GOT3 (cell line): ENCODE data around the gene CBX3.
"Not testable (repeated sequence)": the region's sequence is repeated elsewhere in the genome, so short reads cannot be mapped to it uniquely, and the experiment has no call there.

Experiments used
- DNase-seq: peaks from one replicate; lab custom pipeline; 2025; ENCODE audit warnings: mixed read lengths; lab: John Stamatoyannopoulos, UW

CBX3 gene

GRCh38 chr7:26201247-26202018, at the start of gene CBX3:
Gene CBX3 (plus strand): TSS chr7:26201745. CDS start chr7:26202999, 1,254 bp downstream.
- peak; percentile 98 for DNase-seq

DNA sequence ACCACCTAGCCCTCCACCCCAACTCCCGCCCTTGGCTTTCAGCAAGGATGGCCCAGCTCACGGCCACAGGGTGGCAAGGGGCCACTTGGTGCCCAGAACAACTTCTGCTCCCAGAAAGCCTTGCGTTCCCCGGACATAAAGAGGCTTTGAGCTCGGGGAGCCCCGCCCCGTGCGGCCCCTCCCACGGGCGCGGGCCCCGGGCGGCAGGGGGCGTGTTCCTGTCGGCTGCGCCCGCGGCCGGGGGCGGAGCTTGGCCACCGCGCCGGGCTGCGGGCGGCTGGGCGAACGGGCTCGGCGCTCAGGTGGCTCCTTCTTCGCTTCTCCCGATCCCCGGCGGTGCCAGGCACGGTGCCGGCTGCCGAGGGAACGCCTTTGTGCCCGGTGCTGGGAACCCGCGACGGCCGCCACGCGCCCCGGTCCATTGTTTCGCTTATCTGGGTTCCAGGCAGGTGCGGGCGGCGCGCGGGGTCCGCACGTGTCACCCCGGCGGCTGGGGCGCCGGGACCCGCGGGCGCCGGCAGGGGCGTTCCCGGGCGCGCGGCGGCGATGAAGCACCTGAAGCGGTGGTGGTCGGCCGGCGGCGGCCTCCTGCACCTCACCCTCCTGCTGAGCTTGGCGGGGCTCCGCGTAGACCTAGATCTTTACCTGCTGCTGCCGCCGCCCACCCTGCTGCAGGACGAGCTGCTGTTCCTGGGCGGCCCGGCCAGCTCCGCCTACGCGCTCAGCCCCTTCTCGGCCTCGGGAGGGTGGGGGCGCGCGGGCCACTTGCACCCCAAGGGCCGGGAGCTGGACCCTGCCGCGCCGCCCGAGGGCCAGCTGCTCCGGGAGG, 49.4 kb upstream of the CBX3 start, which contains the start of gene NFE2L3:
Gene NFE2L3 (plus strand): TSS at position 246 of the 829 bp plus-strand sequence. CDS start 301 bp downstream, at position 547.
- DNase-seq: peak; percentile 25

DNA sequence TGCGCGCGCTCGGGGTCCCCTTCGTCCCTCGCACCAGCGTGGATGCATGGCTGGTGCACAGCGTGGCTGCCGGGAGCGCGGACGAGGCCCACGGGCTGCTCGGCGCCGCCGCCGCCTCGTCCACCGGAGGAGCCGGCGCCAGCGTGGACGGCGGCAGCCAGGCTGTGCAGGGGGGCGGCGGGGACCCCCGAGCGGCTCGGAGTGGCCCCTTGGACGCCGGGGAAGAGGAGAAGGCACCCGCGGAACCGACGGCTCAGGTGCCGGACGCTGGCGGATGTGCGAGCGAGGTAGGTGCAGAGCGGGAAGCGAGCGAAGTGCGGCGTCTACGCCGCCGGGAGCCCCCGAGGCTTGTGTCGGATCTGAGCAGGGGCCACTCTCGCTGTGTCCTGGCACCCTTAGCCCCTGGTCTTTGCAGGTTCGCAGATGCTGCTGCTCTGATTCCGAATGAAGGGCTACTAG, 48.7 kb upstream of the CBX3 start:
- DNase-seq: not testable (repeated sequence)

- no peak for DNase-seq
These were observed 48.2 kb upstream of the CBX3 start for GRCh38 chr7:26153241-26153822.

GRCh38 chr7:26153823-26154783, 47.4 kb upstream of the CBX3 start:
- DNase-seq: no peak

DNA sequence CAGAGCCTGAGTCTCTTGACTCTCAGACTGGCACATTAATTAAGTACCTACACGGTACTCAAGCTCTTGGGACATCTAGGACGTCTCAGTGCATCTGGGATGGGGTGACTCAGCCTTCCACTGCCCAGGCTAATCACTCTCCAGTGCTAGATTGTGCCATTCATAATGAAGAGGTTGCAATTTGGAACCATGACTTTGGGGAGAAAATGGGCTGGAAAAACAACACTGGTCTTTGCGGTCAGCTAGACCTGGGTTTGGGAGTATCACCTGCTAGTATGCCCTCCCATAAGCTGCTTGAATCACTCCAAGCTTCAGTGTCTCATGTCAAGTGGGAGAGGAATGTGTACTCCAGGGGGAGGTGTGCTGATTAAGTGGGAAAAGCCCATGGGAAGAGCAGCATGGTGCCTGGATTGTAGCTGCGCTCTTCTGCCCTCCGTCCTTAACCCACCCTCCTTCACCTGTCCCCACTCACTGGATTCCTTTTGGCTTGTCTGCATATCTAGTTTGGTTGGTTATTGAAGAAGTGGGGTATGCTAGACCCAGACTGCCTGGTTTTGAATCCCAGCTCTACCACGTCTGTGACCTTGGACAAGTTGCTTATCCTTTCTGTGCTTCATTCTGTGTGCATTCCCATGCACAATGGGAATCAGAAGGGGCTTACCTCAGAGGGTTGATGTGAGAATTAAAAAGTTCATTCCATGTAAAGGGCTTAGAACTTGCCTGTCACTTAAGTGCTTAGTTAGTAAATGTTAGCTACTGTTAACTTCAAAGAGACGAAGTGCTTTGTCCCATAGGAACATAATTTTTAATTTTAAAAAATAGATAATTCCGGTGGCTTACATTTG, 45.8 kb upstream of the CBX3 start:
- DNase-seq: no peak

DNA sequence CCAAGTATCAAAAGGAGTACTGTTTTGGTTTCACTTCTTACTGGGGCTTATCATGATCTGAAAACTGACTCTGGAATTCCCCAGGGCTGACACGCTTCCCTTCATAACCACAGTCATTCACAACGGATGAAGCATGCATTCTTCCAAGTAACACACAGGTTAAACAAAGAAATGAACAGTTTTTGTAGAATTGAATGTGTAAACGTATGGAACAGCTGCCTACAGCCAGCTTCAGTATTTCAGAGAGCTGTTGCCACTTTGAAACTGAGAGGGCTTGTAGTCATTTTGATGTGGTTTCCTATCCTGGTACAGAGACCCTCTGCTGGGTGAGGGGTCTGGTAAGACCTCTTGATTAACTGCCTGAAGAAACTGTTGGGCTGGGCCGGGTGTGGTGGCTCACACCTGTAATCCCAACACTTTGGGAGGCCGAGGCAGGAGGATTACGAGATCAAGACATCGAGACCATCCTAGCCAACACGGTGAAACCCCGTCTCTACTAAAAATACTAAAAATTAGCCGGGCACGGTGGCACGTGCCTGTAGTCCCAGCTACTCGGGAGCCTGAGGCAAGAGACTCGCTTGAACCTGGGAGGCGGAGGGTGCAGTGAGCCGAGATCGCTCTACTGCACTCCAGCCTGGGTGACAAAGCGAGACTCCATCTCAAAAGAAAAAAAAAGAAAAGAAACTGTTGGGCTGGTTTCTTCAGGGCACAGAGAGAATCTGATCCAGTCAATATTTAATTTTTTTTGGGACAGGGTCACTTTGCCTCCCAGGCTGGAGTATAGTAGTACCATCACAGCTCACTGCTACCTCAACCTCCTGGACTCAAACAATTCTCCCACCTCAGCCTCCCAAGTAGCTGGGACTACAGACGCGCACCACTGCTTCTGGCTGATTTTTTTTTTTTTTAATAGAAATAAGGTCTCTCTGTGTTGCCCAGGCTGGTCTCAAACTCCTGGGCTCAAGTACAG, 44.8 kb upstream of the CBX3 start:
- DNase-seq: no peak

- DNase-seq: no peak
These were observed 43.9 kb upstream of the CBX3 start for GRCh38 chr7:26157520-26158105.

GRCh38 chr7:26159243-26159642, 42.3 kb upstream of the CBX3 start:
- DNase-seq: no peak

- no peak for DNase-seq
These were observed 40.6 kb upstream of the CBX3 start for GRCh38 chr7:26160896-26161295.

GRCh38 chr7:26162431-26162830, 39.1 kb upstream of the CBX3 start:
- no peak for DNase-seq

GRCh38 chr7:26163804-26164203, 37.7 kb upstream of the CBX3 start:
- DNase-seq: not testable (repeated sequence)

DNA sequence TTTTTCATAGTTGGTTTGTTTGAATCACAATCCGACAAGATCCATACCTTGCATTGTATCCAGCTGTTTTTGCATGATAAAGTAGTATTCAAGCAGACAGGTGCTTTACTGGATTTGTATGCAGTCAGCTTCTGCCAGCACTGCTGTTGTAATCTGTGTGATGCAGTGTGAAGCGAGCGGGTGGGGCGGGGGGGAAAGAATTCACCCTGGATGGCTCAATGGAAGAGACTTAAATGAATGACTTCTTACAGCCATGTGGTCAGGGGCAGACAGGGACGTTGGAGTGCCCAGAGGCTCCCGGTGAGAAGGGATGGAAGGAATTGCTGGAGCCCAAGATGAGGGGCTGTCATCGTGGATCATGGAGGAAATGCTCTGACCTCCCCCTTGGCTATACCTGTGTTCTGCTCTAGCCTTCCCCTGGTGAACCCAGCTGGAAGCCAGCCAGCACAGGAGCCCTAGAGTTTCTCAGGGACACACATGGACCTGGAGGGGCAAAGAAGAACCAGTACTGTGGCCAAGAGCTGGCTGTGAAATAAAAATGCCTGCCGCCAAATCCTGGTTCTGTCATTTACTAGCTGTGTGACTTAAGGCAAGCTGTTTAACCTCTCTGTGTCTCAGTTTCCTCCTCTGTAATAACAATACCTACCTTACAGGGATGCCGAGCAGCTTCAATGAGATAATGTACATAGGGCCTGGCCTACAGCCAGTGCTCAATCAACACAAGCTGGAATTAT, 35.4 kb upstream of the CBX3 start:
- no peak for DNase-seq

GRCh38 chr7:26166684-26167266, 34.8 kb upstream of the CBX3 start:
- DNase-seq: no peak

DNA sequence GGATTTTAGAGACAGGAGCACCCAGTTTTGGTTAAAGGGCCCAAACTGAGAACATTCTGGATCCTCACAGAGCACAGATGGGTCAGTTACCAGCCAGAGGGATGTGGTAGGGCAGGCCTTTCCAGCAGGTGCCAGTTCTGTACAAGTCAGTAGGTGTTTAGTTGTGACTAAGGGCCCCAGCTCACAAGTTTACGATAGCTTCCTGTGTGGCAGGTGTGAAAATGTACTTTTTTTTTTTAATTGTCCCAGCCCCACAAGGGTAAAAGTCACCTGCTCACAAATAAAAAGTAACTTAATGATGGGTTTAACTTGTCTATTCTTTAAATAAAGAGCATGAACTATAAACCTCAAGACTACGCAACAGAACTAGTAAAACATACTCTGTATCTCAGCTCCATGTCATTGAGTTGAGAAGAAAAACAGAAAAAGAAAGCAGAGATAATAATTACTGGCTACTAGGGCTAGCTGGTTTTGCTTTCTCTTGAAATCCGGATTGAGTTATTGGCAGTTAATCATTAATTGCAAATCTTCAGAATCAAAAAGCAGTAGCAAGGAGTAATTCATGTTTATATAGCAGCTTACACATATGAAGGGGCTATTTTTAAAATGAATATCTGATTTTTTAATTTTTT, 34.1 kb upstream of the CBX3 start:
- DNase-seq: no peak

GRCh38 chr7:26168458-26169023, 33.0 kb upstream of the CBX3 start:
- no peak for DNase-seq

- DNase-seq: no peak
These were observed 32.3 kb upstream of the CBX3 start for GRCh38 chr7:26169271-26169670.
